BLaER1 (cell line): ENCODE results near the gene PTPRM.
"Not testable (repeated sequence)": the region's sequence is repeated elsewhere in the genome, so short reads cannot be mapped to it uniquely, and the experiment has no call there.

Experiments
- H3K27ac ChIP-seq: shearing (Covaris generic); formaldehyde crosslinking; 2 replicates; pipeline ENCODE4 v1.8.1; 2022
- H3K27me3 ChIP-seq: shearing (Covaris generic); formaldehyde crosslinking; 2 replicates; pipeline ENCODE4 v1.8.1; 2022
- H3K36me3 ChIP-seq: shearing (Covaris generic); formaldehyde crosslinking; 2 replicates; pipeline ENCODE4 v1.8.1; 2022
- H3K4me1 ChIP-seq: shearing (Covaris generic); formaldehyde crosslinking; 2 replicates; pipeline ENCODE4 v1.8.1; 2022
- H3K4me2 ChIP-seq: shearing (Covaris generic); formaldehyde crosslinking; 2 replicates; pipeline ENCODE4 v1.8.1; 2022
- H3K4me3 ChIP-seq: shearing (Covaris generic); formaldehyde crosslinking; 2 replicates; pipeline ENCODE4 v1.8.1; 2022
- H3K9ac ChIP-seq: shearing (Covaris generic); formaldehyde crosslinking; 2 replicates; pipeline ENCODE4 v1.8.1; 2022
- H3K9me3 ChIP-seq: shearing (Covaris generic); formaldehyde crosslinking; 2 replicates; pipeline ENCODE4 v1.8.1; 2022
- H4K20me1 ChIP-seq: shearing (Covaris generic); formaldehyde crosslinking; 2 replicates; pipeline ENCODE4 v1.8.1; 2022
- Cebpa-rat ChIP-seq: shearing (Covaris generic); IDR thresholded peaks from 2 replicates; pipeline ENCODE4 v1.8.1; 2022

Gene PTPRM

GRCh38 chr18:7729868-7730267, 162.8 kb downstream of the PTPRM start:
- Histone ChIP-seq H3K27me3 (no peaks in the 10 kb centered on the region), H3K4me3 (no peak overlapping the region), H3K36me3 (no peaks in the 10 kb centered on the region), H3K4me2 (no peak overlapping the region), H3K27ac (no peak overlapping the region), H4K20me1 (no peaks in the 10 kb centered on the region), H3K9ac (no peak overlapping the region), H3K4me1 (no peaks in the 10 kb centered on the region), H3K9me3 (peaks cover 10% of the 10 kb centered on the region; the same call in 1 of the 2 replicates)
- TF ChIP-seq Cebpa-rat, result no peak

- Histone ChIP-seq H3K9me3 (peaks cover 10% of the 10 kb centered on the region; the same call in 1 of the 2 replicates), H4K20me1 (no peaks in the 10 kb centered on the region), H3K9ac (no peak overlapping the region), H3K4me2 (no peak overlapping the region), H3K4me1 (no peaks in the 10 kb centered on the region), H3K36me3 (no peaks in the 10 kb centered on the region), H3K4me3 (no peak overlapping the region), H3K27me3 (no peaks in the 10 kb centered on the region), H3K27ac (no peak overlapping the region)
- TF ChIP-seq Cebpa-rat, result no peak
These were observed 163.6 kb downstream of the PTPRM start for GRCh38 chr18:7730682-7731081.

GRCh38 chr18:7733642-7734041, 166.5 kb downstream of the PTPRM start:
- no peak overlapping the region for H3K27ac ChIP-seq
- no peaks in the 10 kb centered on the region for H3K27me3 ChIP-seq
- H3K4me2 ChIP-seq, result no peak overlapping the region
- H3K36me3 ChIP-seq, result no peaks in the 10 kb centered on the region
- no peak overlapping the region for H3K9ac ChIP-seq
- no peak for TF ChIP-seq Cebpa-rat
- no peaks in the 10 kb centered on the region for H3K4me1 ChIP-seq
- H3K9me3 ChIP-seq, result peaks cover 10% of the 10 kb centered on the region; the same call in 1 of the 2 replicates
- H4K20me1 ChIP-seq, result no peaks in the 10 kb centered on the region
- H3K4me3 ChIP-seq, result no peak overlapping the region

GRCh38 chr18:7735196-7735595, 168.1 kb downstream of the PTPRM start:
- no peak overlapping the region for H3K27ac ChIP-seq
- H3K4me3 ChIP-seq, result no peak overlapping the region
- no peak overlapping the region for H3K9ac ChIP-seq
- no peaks in the 10 kb centered on the region for H3K27me3 ChIP-seq
- H3K4me1 ChIP-seq, result no peaks in the 10 kb centered on the region
- no peaks in the 10 kb centered on the region for H4K20me1 ChIP-seq
- no peaks in the 10 kb centered on the region for H3K36me3 ChIP-seq
- H3K9me3 ChIP-seq, result peaks cover 10% of the 10 kb centered on the region; the same call in 1 of the 2 replicates
- H3K4me2 ChIP-seq, result no peak overlapping the region
- TF ChIP-seq Cebpa-rat, result no peak

GRCh38 chr18:7735626-7736175, 168.6 kb downstream of the PTPRM start:
- no peaks in the 10 kb centered on the region for H3K36me3 ChIP-seq
- no peak overlapping the region for H3K9ac ChIP-seq
- no peaks in the 10 kb centered on the region for H4K20me1 ChIP-seq
- TF ChIP-seq Cebpa-rat, result no peak
- H3K27me3 ChIP-seq, result no peaks in the 10 kb centered on the region
- H3K4me3 ChIP-seq, result no peak overlapping the region
- H3K9me3 ChIP-seq, result peaks cover 10% of the 10 kb centered on the region; the same call in 1 of the 2 replicates
- H3K27ac ChIP-seq, result no peak overlapping the region
- H3K4me2 ChIP-seq, result no peak overlapping the region
- no peaks in the 10 kb centered on the region for H3K4me1 ChIP-seq

GRCh38 chr18:7736526-7736925, 169.4 kb downstream of the PTPRM start:
- not testable (repeated sequence) for H3K4me2 ChIP-seq, H3K4me1 ChIP-seq, H3K27ac ChIP-seq, H3K9ac ChIP-seq, H4K20me1 ChIP-seq, H3K27me3 ChIP-seq, H3K36me3 ChIP-seq, H3K4me3 ChIP-seq
- H3K9me3 ChIP-seq, result peaks cover 10% of the 10 kb centered on the region; the same call in 1 of the 2 replicates

- no peaks in the 10 kb centered on the region for H4K20me1 ChIP-seq
- H3K36me3 ChIP-seq, result no peaks in the 10 kb centered on the region
- no peak overlapping the region for H3K4me3 ChIP-seq
- TF ChIP-seq Cebpa-rat, result no peak
- H3K4me1 ChIP-seq, result no peaks in the 10 kb centered on the region
- H3K27ac ChIP-seq, result no peak overlapping the region
- peaks cover 10% of the 10 kb centered on the region; the same call in 1 of the 2 replicates for H3K9me3 ChIP-seq
- no peak overlapping the region for H3K4me2 ChIP-seq
- no peak overlapping the region for H3K9ac ChIP-seq
- no peaks in the 10 kb centered on the region for H3K27me3 ChIP-seq
These were observed 170.4 kb downstream of the PTPRM start for GRCh38 chr18:7737550-7737949.

GRCh38 chr18:7740821-7741220, 173.7 kb downstream of the PTPRM start:
- no peak for TF ChIP-seq Cebpa-rat
- H3K27me3 ChIP-seq, result no peaks in the 10 kb centered on the region
- no peak overlapping the region for H3K9ac ChIP-seq
- no peak overlapping the region for H3K4me2 ChIP-seq
- H3K36me3 ChIP-seq, result no peaks in the 10 kb centered on the region
- no peaks in the 10 kb centered on the region for H3K4me1 ChIP-seq
- peaks cover 1% of the 10 kb centered on the region; the same call in 1 of the 2 replicates for H3K9me3 ChIP-seq
- no peak overlapping the region for H3K27ac ChIP-seq
- no peak overlapping the region for H3K4me3 ChIP-seq
- H4K20me1 ChIP-seq, result no peaks in the 10 kb centered on the region

- no peak for TF ChIP-seq Cebpa-rat
- Histone ChIP-seq H3K4me2 (no peak overlapping the region), H3K9ac (no peak overlapping the region)
These were observed 174.5 kb downstream of the PTPRM start for GRCh38 chr18:7741640-7742039.

GRCh38 chr18:7742224-7742623, 175.1 kb downstream of the PTPRM start:
- H3K4me3 ChIP-seq, result no peak overlapping the region
- no peaks in the 10 kb centered on the region for H3K4me1 ChIP-seq
- H3K9me3 ChIP-seq, result peaks cover 13% of the 10 kb centered on the region
- no peaks in the 10 kb centered on the region for H4K20me1 ChIP-seq
- no peak for TF ChIP-seq Cebpa-rat
- H3K36me3 ChIP-seq, result no peaks in the 10 kb centered on the region
- H3K27me3 ChIP-seq, result no peaks in the 10 kb centered on the region
- no peak overlapping the region for H3K27ac ChIP-seq
- no peak overlapping the region for H3K4me2 ChIP-seq
- H3K9ac ChIP-seq, result no peak overlapping the region

More at GRCh38 chr18:7741640-7742039, 174.5 kb downstream of the PTPRM start:
- Histone ChIP-seq H3K27ac (no peak overlapping the region), H3K27me3 (no peaks in the 10 kb centered on the region), H4K20me1 (no peaks in the 10 kb centered on the region), H3K36me3 (no peaks in the 10 kb centered on the region), H3K4me3 (no peak overlapping the region), H3K4me1 (no peaks in the 10 kb centered on the region), H3K9me3 (peaks cover 9% of the 10 kb centered on the region)

- Histone ChIP-seq H4K20me1 (no peaks in the 10 kb centered on the region), H3K9ac (no peak overlapping the region), H3K4me2 (no peak overlapping the region), H3K36me3 (no peaks in the 10 kb centered on the region), H3K9me3 (peaks cover 13% of the 10 kb centered on the region), H3K27me3 (no peaks in the 10 kb centered on the region), H3K4me1 (peaks cover 5% of the 10 kb centered on the region), H3K27ac (no peak overlapping the region), H3K4me3 (no peak overlapping the region)
- no peak for TF ChIP-seq Cebpa-rat
These were observed 176.1 kb downstream of the PTPRM start for GRCh38 chr18:7743256-7743655.
